GM19468 (cell line): ENCODE results near the gene SLC51B.
"Not testable (repeated sequence)": the region's sequence is repeated elsewhere in the genome, so short reads cannot be mapped to it uniquely, and the experiment has no call there.

ENCODE experiments used
- ATAC-seq: cut with Tn5 transposase; IDR thresholded peaks from one replicate; pipeline ENCODE4 v1.9.1; 2021; ENCODE audit warnings: mild to moderate bottlenecking, moderate library complexity, moderate number of reproducible peaks; ENCODE audit not compliant: unreplicated experiment; ENCODE audit errors: extremely low read depth

Gene SLC51B

DNA sequence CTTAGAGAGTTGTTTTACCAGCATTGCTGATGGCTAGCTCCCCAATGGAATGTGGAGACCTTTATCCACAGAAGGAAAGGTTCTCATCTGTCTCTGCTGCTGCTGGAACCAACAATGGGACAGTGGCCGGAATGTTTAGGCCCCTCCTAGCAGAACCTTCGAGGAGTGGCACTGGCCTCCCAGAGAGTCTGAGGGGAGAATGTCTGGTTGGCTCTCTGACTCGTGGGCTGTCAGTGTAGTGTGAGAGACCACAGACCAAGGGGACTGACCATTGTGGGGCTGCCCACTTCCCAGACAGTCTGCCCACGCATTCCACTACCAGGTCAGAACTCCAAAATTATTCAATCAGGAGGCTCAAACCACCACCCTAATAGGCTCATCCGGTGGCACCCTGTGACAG is 17.5 kb downstream of the SLC51B start:
- no peak for ATAC-seq

GRCh38 chr15:65066001-65066634 is 20.9 kb downstream of the SLC51B start:
- ATAC-seq = no peak

- no peak for ATAC-seq
Measured at GRCh38 chr15:65066635-65067316, 21.6 kb downstream of the SLC51B start.

DNA sequence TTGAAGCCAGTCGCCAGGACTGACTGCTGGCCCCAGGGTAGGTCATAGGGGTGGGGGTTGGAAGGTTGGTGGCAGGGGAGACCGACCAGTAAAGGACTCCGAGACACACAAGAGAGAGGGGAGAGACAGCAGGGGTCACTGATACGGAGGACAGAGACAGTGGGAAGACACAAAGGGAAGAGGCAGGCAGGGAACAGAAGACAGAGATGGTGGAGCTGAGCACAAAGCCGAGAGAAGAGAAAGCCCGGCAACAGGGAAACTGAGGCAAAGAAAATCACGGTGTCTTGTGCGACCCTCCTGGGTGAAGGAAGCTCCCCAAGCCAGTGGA is 22.1 kb downstream of the SLC51B start:
- ATAC-seq = no peak

GRCh38 chr15:65067645-65068402 is 22.6 kb downstream of the SLC51B start, which contains the start of gene RASL12:
TSS of gene RASL12 (minus strand) at chr15:65067991. CDS start at chr15:65067835, 156 bp downstream.
- ATAC-seq = no peak

DNA sequence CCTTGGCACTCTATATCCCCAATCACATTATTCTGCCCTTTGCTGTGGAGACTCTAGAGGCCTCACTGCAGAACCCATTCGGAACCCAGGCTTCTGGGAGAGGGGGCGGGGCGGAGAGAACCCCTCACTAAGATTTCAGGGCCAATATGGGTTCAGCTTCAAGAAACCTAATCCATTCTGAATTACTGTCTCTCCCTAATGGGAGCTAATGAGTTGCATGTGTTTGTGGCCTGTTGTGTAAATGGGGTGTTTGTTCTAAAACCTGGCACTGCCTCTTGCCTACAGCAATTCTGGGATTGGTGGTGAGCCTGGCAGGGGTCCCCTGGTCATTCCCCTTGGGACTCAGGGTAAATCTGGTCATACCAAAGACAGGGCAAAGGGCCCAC is 23.2 kb downstream of the SLC51B start:
- ATAC-seq = no peak

- no peak for ATAC-seq
Measured at GRCh38 chr15:65069179-65069578, 24.0 kb downstream of the SLC51B start.

- no peak for ATAC-seq
Measured at GRCh38 chr15:65069779-65070546, 24.8 kb downstream of the SLC51B start.

- ATAC-seq = no peak
Measured at GRCh38 chr15:65071381-65071811, 26.2 kb downstream of the SLC51B start.

- ATAC-seq = no peak
Measured at GRCh38 chr15:65072027-65072426, 26.8 kb downstream of the SLC51B start.

DNA sequence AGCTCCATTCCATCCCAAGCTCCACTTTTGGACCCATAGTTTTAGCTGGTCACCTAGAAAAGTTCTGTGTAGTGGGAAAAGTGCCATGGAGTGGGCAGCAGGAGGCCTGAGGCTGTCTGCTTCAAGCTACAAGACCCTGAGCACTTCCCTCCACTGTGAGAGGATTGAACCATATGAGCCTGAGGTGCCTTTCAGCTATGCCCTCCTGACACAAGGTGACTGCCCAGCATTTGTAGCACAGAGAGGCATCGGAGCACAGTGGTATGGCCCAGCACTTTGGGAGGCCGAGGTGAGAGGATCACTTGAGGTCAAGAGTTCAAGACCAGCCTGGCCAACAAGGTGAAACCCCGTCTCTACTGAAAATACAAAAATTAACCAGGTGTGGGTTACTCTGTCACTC is 27.4 kb downstream of the SLC51B start:
- no peak for ATAC-seq

DNA sequence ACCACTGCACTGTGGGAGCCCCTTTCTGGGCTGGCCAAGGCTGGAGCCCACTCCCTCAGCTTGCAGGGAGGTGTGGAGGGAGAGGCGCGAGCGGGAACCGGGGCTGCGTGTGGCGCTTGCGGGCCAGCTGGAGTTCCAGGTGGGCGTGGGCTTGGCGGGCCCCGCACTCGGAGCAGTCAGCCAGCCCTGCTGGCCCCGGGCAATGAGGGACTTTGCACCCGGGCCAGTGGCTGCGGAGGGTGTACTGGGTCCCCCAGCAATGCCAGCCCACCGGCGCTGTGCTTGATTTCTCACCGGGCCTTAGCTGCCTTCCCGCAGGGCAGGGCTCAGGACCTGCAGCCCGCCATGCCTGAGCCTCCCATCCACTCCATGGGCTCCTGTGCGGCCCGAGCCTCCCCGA is 29.8 kb downstream of the SLC51B start:
- not testable (repeated sequence) for ATAC-seq

GRCh38 chr15:65075607-65076395 is 30.6 kb downstream of the SLC51B start:
- ATAC-seq = not testable (repeated sequence)

DNA sequence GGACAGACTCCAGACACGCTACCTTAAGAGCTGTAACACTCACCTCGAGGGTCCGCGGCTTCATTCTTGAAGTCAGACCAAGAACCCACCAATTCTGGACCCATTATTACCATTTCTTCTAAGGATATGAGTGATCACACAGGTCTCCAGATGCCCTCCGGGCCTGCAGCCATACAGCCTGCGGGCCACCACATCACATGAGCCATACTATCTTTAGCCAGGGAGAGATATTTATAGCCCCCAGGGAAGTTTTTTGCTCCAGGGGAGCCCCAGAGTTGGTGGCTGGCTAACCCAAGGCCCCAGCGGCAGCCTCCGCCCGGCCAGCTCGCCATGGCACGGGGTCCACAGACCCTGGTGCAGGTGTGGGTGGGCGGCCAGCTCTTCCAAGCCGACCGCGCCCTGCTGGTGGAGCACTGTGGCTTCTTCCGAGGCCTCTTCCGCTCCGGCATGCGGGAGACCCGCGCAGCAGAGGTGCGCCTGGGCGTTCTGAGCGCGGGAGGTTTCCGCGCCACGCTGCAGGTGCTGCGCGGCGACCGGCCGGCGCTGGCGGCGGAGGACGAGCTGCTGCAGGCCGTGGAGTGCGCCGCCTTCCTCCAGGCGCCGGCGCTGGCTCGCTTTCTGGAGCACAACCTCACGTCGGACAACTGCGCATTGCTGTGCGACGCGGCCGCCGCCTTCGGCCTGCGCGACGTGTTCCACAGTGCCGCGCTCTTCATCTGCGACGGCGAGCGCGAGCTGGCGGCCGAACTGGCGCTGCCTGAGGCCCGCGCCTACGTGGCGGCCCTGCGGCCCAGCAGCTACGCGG is 31.5 kb downstream of the SLC51B start, which contains the start of gene KBTBD13:
KBTBD13 (plus strand) TSS at position 261 of the 805 bp plus-strand sequence; CDS start at position 331, 70 bp downstream.
- ATAC-seq = no peak

- no peak for ATAC-seq
Measured at GRCh38 chr15:65077291-65077980, 32.2 kb downstream of the SLC51B start.

- no peak for ATAC-seq
Measured at GRCh38 chr15:65077981-65078352, 32.8 kb downstream of the SLC51B start.

- no peak for ATAC-seq
Measured at GRCh38 chr15:65079580-65079979, 34.4 kb downstream of the SLC51B start.

DNA sequence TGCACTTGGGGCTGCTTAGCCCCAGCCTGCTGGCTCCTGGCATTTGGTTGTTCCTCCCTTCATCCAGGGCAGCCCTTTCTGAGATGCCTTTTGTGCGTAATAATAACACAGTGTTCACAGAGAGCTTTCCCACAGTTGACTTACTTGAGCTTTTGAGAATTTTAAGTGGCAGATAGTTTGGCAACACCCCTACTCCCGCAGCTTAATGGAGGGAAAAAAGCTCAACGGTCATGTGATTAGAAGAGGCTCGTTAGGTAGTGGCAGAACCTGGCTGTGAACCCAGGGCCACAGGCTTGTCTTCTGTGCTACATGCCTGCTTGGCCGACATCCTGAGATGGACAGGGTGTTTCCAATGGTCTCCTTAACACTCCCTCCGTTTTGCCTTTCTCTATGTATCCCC is 36.1 kb downstream of the SLC51B start:
- no peak for ATAC-seq
